HG03045 (cell line): ENCODE results near the gene DBR1.
"Not testable (repeated sequence)": the region's sequence is repeated elsewhere in the genome, so short reads cannot be mapped to it uniquely, and the experiment has no call there.

Experiments
- ATAC-seq: cut with Tn5 transposase; IDR thresholded peaks from one replicate; pipeline ENCODE4 v1.9.1; 2021; ENCODE audit warnings: mild to moderate bottlenecking, moderate library complexity; ENCODE audit not compliant: unreplicated experiment

The DBR1 gene

GRCh38 chr3:138186803-138187295 lies 12.1 kb upstream of the DBR1 start:
- ATAC-seq = peak; percentile 92

DNA sequence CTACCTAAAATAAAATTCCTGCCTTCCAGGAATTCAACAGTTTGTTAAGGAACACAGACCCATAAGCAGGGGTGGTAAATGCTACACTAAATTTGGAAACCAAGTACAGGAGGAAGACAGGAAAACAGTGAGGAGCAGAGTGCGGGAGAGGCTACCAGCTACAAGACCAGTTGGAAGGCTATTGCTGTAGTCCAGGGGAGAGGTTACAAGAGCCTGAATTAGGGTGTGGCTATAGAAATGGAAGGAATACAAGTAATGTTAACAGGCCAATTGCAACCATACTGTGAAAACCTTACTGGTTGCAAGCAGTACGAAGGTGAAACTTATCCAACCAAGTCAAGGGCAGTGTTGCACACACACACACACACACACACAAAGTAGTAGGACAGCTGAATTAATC lies 11.5 kb upstream of the DBR1 start:
- no peak for ATAC-seq

DNA sequence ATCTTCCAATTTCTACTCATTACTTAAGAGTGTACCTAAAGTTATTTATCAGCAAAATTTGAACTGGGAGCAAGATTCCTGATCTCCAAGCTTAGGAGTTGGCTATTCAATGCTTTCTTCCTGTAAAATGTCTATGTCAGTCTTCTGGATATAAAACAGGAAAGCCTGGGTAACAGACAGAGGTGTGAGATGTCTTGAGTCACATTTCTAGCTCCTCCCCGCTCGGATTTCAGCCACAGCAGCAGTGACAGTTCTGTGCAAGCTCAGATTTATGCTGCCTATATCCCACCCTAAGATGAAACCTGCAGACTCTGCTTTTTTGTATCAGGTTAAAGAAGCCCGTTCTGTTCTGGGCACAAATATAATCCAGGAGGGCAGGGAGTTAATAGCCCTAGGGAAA lies 10.3 kb upstream of the DBR1 start:
- ATAC-seq = no peak

DNA sequence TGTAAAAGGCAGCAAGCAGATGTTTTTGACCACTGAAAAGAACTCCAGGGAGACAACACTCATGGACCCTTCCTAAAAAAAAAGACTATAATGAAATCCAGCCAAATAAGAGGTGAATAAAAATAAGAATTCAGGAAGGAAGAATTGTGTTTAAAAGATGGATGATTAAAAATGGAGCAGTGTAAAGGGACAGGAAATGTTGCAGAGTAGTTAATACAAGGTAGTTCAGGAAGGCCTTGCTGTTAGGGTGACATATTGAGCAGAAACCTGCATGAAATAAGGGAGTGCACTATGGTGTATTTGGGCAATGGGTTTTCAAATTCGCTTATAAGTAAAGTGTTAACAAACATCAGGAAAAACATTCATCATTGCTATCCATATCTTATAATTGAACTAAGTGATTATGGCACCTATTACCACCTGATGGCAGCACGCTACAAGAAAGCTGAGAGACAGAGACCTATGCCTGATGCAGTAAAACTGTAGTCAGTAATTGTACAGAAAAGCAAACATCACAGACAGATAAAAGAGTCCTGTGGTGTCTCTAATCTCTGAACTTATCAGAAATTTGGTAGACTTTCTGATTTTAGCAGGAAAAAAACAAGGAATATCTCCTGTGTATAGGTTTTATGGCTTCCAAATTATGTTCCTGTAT lies 5.8 kb upstream of the DBR1 start:
- ATAC-seq = no peak

- ATAC-seq = no peak
These were observed 826 bp downstream of the DBR1 start for GRCh38 chr3:138173769-138174420.

- ATAC-seq = no peak
These were observed 2.1 kb downstream of the DBR1 start for GRCh38 chr3:138172625-138173024.

GRCh38 chr3:138165061-138165460 lies 9.7 kb downstream of the DBR1 start:
- no peak for ATAC-seq

- no peak for ATAC-seq
These were observed 17.0 kb downstream of the DBR1 start for GRCh38 chr3:138157743-138158142.

DNA sequence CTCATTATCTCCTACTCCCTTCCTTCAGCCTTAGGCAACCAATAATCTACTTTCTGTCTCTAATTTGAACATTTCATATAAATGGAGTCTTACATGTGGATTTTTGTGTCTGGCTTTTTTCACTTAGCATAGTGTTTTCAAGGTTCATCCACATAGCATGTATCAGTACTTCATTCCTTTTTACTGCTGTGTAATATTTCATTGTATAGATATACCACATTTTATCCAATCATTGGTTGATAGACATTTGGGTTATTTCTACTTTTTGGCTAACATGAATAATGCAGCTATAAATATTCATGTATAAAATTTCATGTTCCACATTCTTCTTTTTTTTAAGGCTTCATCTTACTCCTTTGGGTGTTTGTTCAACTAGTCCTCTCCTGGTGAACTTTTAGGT lies 20.2 kb downstream of the DBR1 start:
- ATAC-seq = no peak

DNA sequence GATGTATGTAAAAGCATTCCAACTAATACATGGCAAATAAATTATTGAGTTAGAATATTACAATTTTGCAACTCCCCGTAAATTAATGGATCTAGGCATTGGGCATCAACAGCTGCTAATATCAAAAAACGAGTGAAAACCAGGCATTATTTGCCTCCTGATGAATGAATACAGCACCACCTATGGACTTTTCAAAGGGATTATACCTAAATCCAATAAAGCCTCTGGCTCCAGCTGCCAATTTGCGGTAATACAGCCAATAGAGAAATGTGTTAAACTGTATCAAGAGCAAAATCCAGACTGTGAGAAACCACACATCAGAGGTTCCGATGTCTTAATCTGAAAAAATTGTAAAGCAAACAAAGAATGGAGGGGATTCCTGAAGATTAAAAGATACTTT lies 26.2 kb downstream of the DBR1 start:
- no peak for ATAC-seq

DNA sequence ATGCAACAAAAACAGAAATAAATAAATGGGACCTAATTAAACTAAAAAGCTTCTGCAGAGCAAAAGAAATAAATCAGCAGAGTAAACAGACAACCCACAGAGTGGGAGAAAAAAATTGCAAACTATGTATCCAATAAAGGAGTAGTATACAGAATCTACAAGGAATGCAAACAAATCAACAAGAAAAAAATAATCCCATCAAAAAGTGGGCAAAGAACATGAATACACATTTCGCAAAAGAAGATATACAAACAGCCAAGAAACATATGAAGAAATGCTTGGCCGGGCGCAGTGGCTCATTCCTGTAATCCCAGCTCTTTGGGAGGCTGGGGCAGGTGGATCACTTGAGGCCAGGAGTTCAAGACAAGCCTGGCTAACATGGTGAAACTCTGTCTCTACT lies 32.5 kb downstream of the DBR1 start:
- not testable (repeated sequence) for ATAC-seq

DNA sequence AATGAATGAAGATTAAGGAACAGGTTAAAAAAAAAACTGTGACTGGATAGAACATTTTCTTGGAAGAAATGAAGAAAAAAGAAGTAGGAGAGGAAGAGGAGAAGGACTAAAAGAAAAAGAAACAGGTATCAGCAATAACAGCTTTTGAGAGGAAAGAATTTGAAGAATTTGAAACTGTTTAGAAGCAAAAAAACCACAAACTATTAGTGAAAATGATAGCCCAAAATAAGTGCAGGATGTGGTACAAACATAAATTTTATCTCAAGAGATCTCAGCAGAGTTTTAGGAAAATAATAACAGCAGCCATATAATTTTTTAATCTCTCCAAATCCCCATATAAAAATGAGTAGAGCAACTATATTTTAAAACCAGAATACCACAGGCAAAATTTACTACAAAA lies 33.8 kb downstream of the DBR1 start:
- no peak for ATAC-seq

GRCh38 chr3:138139691-138140090 lies 35.0 kb downstream of the DBR1 start:
- no peak for ATAC-seq

GRCh38 chr3:138137861-138138260 lies 36.9 kb downstream of the DBR1 start:
- no peak for ATAC-seq

DNA sequence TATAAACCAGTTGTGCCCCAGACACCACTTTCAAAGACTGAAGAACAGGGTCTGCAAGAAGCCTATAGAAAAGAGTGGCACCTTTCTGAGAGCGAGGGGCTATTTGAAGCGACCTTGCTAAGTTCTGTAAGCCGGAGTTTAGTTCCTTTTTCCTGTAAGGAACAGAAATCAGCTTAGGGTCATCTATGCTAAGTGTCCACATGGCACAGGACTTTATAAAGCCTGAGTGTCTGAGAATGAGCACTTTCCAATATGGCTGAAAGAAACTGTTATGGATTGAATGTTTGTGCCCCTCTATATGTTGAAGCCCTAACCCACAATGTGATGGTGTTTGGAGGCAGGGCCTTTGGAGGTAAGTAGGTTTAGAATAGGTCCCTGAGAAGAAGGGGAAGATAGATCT lies 38.5 kb downstream of the DBR1 start:
- ATAC-seq = no peak

DNA sequence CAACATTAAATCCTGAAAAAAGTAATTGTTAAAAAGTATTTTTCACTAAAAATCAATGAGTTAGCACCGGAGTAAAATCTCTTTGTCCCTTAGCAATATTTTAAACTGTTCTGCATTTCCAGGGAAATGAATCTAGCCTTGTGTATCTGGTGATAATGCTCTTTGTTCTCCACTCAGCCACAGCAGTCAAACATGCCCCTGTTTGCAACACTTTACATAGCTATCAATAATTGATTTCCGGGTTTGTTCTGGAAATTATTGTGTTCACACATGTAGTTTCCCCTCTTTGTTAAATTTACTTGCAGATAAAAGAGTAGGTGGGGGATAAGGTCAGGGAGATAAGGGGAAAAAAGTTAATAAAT lies 38.9 kb downstream of the DBR1 start:
- ATAC-seq = no peak

GRCh38 chr3:138135146-138135832 lies 39.4 kb downstream of the DBR1 start:
- no peak for ATAC-seq

DNA sequence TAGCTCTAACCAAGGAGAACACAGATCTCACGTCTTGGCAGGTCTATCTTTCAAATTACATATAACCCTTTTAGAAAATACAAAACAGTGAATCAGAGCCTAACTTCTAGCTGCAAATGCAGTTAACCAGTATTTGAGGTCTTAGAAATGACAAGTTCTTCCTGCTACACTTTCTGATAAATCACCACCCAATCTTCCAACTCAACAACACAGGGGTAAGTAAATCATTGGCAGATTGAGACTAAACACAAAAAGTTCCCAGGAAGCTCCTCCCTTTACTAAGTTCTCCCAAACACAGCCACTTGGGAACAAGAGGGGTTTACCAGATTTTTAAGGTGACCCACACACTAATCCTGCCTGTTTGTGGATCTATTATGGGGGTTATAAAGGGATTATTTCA lies 42.5 kb downstream of the DBR1 start, which contains the start of gene A4GNT:
TSS of gene A4GNT (minus strand) at position 152 of the 400 bp plus-strand sequence. CDS start 1,134 bp downstream, outside the sequence.
- no peak for ATAC-seq

DNA sequence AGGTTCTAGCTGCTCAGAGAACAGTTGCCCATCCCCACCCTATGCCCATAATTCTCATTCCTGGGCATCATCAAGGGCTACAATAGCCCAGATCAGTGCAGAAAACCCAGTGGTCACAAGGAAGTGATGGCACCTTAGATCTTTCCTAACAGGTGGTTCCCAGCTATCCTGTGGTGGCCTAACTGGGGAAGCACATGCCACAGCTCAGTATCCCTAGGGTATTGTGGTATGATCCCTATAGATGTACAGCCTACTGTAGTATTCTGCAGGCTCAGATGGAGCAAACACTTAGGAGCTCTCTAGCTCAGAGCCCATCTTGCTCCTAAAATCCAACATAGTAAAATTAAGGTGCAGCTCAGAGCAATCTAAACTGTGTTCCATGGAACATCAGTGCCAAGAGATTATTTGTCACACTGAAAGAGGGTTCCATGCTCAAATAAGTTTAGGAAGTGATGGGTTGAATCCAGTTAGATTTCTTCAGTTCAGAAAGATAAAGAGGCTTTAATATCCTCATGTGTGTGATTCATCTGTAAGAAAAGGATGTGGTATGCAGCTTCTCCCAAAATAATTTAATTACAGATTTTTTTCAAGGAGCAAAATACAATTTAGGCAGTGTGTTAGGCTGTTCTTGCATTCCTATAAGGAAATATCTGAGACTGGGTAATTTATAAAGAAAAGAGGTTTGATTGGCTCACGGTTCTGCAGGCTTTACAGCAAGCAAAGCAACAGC lies 46.9 kb downstream of the DBR1 start:
- ATAC-seq = no peak

GRCh38 chr3:138125548-138126221 lies 49.0 kb downstream of the DBR1 start:
- no peak for ATAC-seq
